Fibroblast of mammary gland (primary cell): ENCODE results near the gene COL5A3.

Experiments used
- DNase-seq: peaks from one replicate; pipeline ENCODE4 v3.0.0-alpha.2; 2010; ENCODE audit warnings: low read depth
- H3K4me3 ChIP-seq: 2 replicates; pipeline ENCODE4 v1.5.1; 2011; ENCODE audit warnings: low read depth, mild to moderate bottlenecking, low read length, moderate library complexity; ENCODE audit not compliant: control insufficient read depth
- CTCF ChIP-seq: conservative IDR thresholded peaks from 2 replicates; pipeline ENCODE4 v1.5.1; 2011; ENCODE audit warnings: low read depth, low read length, inconsistent platforms; ENCODE audit not compliant: control insufficient read depth, insufficient read depth

COL5A3 gene

GRCh38 chr19:9968820-9969687 lies 41.2 kb downstream of the COL5A3 start:
- H3K4me3 ChIP-seq = no peak overlapping the region
- no peak for TF ChIP-seq CTCF

GRCh38 chr19:9967326-9967725 lies 43.0 kb downstream of the COL5A3 start:
- DNase-seq = no peak
- no peak overlapping the region for H3K4me3 ChIP-seq
- TF ChIP-seq CTCF = no peak

More at GRCh38 chr19:9968820-9969687, 41.2 kb downstream of the COL5A3 start:
- DNase-seq = no peak

GRCh38 chr19:9966448-9966847 lies 43.9 kb downstream of the COL5A3 start:
- DNase-seq = no peak
- no peak for TF ChIP-seq CTCF
- no peak overlapping the region for H3K4me3 ChIP-seq

GRCh38 chr19:9966024-9966423 lies 44.3 kb downstream of the COL5A3 start:
- no peak overlapping the region for H3K4me3 ChIP-seq
- TF ChIP-seq CTCF = no peak
- no peak for DNase-seq

- no peak for TF ChIP-seq CTCF
- H3K4me3 ChIP-seq = no peak overlapping the region
- no peak for DNase-seq
Observed at GRCh38 chr19:9962623-9963290, 47.5 kb downstream of the COL5A3 start.

- H3K4me3 ChIP-seq = no peak overlapping the region
- no peak for TF ChIP-seq CTCF
- DNase-seq = no peak
Observed at GRCh38 chr19:9961103-9961502, 49.2 kb downstream of the COL5A3 start.
